Fibroblast of lung (primary cell): ENCODE measurements around the gene GNAO1.

Source experiments
- EZH2 ChIP-seq: IDR thresholded peaks from 2 replicates; pipeline ENCODE4 v1.5.1; 2012; ENCODE audit warnings: low read length, control low read depth, mild to moderate bottlenecking; ENCODE audit errors: missing control alignments
- TF ChIP-seq, protein P1 (sequence below), 2 donors: IDR thresholded peaks in 1 of 2; conservative IDR thresholded peaks in 1 of 2; 1 replicate in 1 of 2; 2 replicates in 1 of 2; pipeline ENCODE4 v1.5.1; 2011 to 2012; ENCODE audit warnings: low read length in 2 of 2, control low read depth in 1 of 2, inconsistent platforms in 1 of 2, low read depth in 1 of 2, mild to moderate bottlenecking in 1 of 2

DNA sequence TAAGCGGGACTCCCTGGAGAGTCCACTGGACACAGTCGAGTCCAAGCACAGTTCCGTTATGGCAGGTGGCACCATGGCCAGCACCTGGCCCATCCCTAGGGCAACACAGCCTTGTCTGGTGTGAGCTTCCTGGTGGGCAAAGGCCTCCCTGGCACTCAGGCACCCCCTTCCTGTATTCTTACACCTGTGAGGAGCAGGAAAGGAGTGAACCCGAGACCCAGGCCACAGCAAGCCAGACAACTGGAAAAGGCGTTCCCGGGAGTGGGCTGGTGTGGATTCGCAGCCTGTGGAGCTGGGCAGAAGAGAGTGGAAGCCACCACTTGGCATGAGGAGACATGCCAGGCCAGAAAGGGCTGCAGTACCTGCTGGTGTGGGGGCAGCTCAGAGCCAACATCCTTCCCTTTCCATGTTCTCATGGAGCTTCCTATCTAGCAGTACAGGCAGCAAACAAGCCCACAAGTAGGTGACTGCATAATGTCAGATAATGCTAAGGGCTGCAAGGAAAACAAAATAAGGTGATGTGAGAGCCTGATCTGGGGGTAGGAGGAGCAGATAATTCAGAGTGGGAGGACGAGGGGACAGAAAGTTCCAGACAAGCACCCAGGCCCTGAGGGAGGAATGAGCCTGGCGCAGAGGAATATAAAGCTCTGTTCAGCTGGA is 87.0 kb downstream of the GNAO1 start:
- TF ChIP-seq, protein P1, sequence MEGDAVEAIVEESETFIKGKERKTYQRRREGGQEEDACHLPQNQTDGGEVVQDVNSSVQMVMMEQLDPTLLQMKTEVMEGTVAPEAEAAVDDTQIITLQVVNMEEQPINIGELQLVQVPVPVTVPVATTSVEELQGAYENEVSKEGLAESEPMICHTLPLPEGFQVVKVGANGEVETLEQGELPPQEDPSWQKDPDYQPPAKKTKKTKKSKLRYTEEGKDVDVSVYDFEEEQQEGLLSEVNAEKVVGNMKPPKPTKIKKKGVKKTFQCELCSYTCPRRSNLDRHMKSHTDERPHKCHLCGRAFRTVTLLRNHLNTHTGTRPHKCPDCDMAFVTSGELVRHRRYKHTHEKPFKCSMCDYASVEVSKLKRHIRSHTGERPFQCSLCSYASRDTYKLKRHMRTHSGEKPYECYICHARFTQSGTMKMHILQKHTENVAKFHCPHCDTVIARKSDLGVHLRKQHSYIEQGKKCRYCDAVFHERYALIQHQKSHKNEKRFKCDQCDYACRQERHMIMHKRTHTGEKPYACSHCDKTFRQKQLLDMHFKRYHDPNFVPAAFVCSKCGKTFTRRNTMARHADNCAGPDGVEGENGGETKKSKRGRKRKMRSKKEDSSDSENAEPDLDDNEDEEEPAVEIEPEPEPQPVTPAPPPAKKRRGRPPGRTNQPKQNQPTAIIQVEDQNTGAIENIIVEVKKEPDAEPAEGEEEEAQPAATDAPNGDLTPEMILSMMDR (conservative IDR thresholded peaks at IDR 0.05 in 1 of 2, IDR thresholded peaks at IDR 0.05 in 1 of 2; ENCODE audit: low read depth in 1 of 2, low read length in 2 of 2) = no peak
- no peak for TF ChIP-seq EZH2
